Sigmoid colon (tissue), 7 donors: Measurements from ENCODE around the gene SLC38A8. TPM values are rescaled to one million over a fixed set of nuclear protein-coding genes. Genes with fewer than 3 reads are reported as not detected.

ENCODE experiments used
- DNase-seq: peaks from one replicate; pipeline ENCODE4 v3.0.0-alpha.2; 2019
- H3K27ac ChIP-seq, 4 donors: fragments of 200-600 bp; sonication (generic); one replicate each; pipeline ENCODE4 v1.5.1; 2016 to 2019; ENCODE audit warnings: mild to moderate bottlenecking in 1 of 4
- H3K27me3 ChIP-seq, 3 donors: fragments of 200-600 bp; sonication (generic); one replicate each; pipeline ENCODE4 v1.5.1; 2019; ENCODE audit warnings: mild to moderate bottlenecking in 1 of 3
- H3K36me3 ChIP-seq, 4 donors: fragments of 200-600 bp; sonication (generic); one replicate each; pipeline ENCODE4 v1.5.1; 2016 to 2019
- H3K4me1 ChIP-seq, 4 donors: fragments of 200-600 bp; sonication (generic); one replicate each; pipeline ENCODE4 v1.5.1; 2017 to 2019
- H3K4me3 ChIP-seq, 4 donors: fragments of 200-600 bp; sonication (generic); one replicate each; pipeline ENCODE4 v1.5.1; 2017 to 2019; ENCODE audit warnings: mild to moderate bottlenecking in 2 of 4, moderate library complexity in 1 of 4
- H3K9me3 ChIP-seq, 4 donors: fragments of 200-600 bp in 3 of 4; sonication (generic) in 3 of 4; one replicate each; pipeline versions ENCODE4 v1.5.1 to v1.6.1; 2013 to 2019
- EP300 ChIP-seq, 4 donors: sonication (generic); formaldehyde crosslinking; IDR thresholded peaks; one replicate each; pipeline ENCODE4 v1.6.1; 2017; ENCODE audit warnings: antibody characterized with exemption in 4 of 4
- POLR2A ChIP-seq, 2 donors: fragments of 450-650 bp; IDR thresholded peaks; one replicate each; pipeline ENCODE4 v1.6.1; 2016; ENCODE audit warnings: antibody characterized with exemption in 2 of 2, mild to moderate bottlenecking in 2 of 2, moderate library complexity in 2 of 2
- POLR2AphosphoS5 ChIP-seq, 4 donors: sonication (generic); formaldehyde crosslinking; IDR thresholded peaks; one replicate each; pipeline ENCODE4 v1.6.1; 2017; ENCODE audit warnings: antibody characterized with exemption in 4 of 4
- WGBS, 2 donors: extraction: QIAGEN DNeasy Blood & Tissue Kit; methylation state at CpG; one replicate each; pipeline ENCODE4 v1.1.7; 2013; 5-methylcytosine and 5-hydroxymethylcytosine counted together
- intact Hi-C: fragments of 100-400 bp; cut with DNase I; formaldehyde crosslinking; loops from one replicate; pipeline ENCODE4 v1.15.1; 2023
- polyA plus RNA-seq, 3 donors: library from polyadenylated mRNA; stranded (reverse); fragments of 200-250 nt; gene quantifications; one replicate each; pipeline ENCODE4 v1.2.3, GENCODE V29; 2013
- total RNA-seq, 4 donors: library from RNA; depleted of rRNA; stranded (reverse); fragments of >200 nt; gene quantifications; one replicate each; pipeline ENCODE4 v1.1.0, GENCODE V29; 2016
- TF ChIP-seq, protein P1 (sequence below), 4 experiments: fragments of 450-650 bp in 3 of 4; fragments of 200-600 bp in 1 of 4; IDR thresholded peaks; one replicate each; pipeline ENCODE4 v1.5.1; 2016 to 2019; ENCODE audit warnings: antibody characterized with exemption in 4 of 4, mild to moderate bottlenecking in 3 of 4, moderate library complexity in 2 of 4
- donor health status: healthy with polysubstance abuse.
- donor health status: Bipolar disorder and iron deficiency.
- donor health status: healthy.

Gene SLC38A8
- total and polyA plus RNA-seq, 7 donors, result not detected

DNA sequence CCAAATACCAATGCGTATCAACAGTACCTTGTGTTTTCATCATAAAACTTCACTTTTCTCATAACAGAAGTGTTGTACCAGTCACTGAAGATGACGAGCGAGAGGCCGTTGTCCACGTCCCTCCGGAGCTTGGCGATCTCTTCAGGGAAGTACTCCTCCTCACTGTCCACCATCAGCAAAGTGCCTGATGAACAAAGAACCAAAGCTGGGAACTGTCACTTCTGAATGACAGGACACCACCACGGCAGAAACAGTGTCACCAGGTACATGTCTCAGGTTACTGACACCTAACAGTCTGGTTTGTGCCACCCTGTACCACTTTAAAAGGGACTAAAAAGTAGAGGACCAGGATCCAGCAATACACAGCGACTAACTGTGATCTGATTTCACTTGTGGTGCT, 25.0 kb upstream of the SLC38A8 start:
- Histone ChIP-seq H3K27ac (no peak overlapping the region), H3K36me3 (peaks cover 41 to 99% (median 64%) of the 10 kb centered on the region in 4 donors), H3K4me3 (no peak overlapping the region), H3K9me3 (no peaks in the 10 kb centered on the region), H3K27me3 (no peaks in the 10 kb centered on the region), H3K4me1 (no peaks in the 10 kb centered on the region)
- DNase-seq, result no peak
- TF ChIP-seq, protein P1, sequence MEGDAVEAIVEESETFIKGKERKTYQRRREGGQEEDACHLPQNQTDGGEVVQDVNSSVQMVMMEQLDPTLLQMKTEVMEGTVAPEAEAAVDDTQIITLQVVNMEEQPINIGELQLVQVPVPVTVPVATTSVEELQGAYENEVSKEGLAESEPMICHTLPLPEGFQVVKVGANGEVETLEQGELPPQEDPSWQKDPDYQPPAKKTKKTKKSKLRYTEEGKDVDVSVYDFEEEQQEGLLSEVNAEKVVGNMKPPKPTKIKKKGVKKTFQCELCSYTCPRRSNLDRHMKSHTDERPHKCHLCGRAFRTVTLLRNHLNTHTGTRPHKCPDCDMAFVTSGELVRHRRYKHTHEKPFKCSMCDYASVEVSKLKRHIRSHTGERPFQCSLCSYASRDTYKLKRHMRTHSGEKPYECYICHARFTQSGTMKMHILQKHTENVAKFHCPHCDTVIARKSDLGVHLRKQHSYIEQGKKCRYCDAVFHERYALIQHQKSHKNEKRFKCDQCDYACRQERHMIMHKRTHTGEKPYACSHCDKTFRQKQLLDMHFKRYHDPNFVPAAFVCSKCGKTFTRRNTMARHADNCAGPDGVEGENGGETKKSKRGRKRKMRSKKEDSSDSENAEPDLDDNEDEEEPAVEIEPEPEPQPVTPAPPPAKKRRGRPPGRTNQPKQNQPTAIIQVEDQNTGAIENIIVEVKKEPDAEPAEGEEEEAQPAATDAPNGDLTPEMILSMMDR (IDR thresholded peaks at IDR 0.05), result no peak
- TF ChIP-seq EP300 (IDR thresholded peaks at IDR 0.05) (no peak), POLR2A (IDR thresholded peaks at IDR 0.05) (no peak), POLR2AphosphoS5 (IDR thresholded peaks at IDR 0.05) (no peak)
- intact Hi-C loops, result no loop called here
- WGBS, 2 donors, result 91 to 93% methylated on average over 9 of the region's 9 CpGs

DNA sequence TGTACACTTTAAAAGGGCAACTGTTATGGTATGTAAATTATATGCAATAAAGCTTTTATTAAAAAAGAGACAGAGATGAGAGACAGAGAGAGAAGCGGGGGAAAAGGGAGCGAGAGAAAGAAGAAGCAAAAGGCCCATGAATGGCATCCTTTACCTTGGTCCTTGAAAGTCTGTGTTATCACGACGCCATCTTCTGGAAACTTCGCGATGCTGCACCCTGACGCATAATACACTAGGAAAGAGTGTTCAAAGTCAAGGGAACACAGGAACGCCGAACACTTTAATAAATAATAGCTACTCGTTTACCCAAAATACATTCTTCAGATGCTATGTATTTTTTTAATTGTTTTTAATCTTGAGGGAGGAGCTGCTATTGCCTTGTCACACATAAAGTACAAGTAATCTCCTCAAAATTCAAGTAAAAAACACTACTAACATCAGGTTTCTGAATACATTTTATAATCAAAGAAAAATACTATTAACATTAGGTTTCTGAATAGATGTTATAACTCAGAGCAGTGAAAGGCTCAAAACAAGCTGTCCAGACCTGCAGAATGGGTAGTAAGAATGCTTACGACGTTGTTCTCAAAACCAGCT, 23.0 kb upstream of the SLC38A8 start:
- Histone ChIP-seq H3K4me3 (no peak overlapping the region), H3K4me1 (no peaks in the 10 kb centered on the region), H3K27me3 (no peaks in the 10 kb centered on the region), H3K27ac (no peak overlapping the region), H3K36me3 (peaks cover 47 to 99% (median 68%) of the 10 kb centered on the region in 4 donors), H3K9me3 (no peaks in the 10 kb centered on the region)
- intact Hi-C loops, result no loop called here
- WGBS, 2 donors, result 38 to 51% methylated on average over 12 of the region's 12 CpGs
- DNase-seq, result no peak
- TF ChIP-seq POLR2A (IDR thresholded peaks at IDR 0.05) (no peak), POLR2AphosphoS5 (IDR thresholded peaks at IDR 0.05) (no peak), EP300 (IDR thresholded peaks at IDR 0.05) (no peak)
- TF ChIP-seq, protein P1 (IDR thresholded peaks at IDR 0.05), result peak; percentile 24 to 63 (median 51)

DNA sequence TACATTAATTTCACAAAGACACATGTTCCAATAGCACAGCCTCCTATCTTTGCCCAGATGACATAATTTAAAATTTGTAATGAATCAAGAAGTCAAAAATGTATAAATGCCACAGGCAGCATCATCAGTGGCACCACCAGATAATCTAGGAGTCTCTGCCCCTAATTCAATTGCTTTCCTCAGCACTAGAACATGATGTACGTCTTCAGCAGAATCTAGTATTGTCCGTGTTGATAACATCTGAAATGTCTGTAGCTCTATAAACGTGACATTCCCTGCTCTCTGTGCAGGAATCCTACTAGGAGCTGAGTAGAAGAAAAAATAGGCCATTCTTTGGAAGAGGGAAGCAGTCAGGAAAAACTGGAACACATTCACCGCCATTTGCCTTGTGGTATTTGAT, 21.4 kb upstream of the SLC38A8 start:
- H3K27ac ChIP-seq, result no peak overlapping the region
- H3K36me3 ChIP-seq, result peaks cover 40 to 99% (median 69%) of the 10 kb centered on the region in 4 donors
- no peak for DNase-seq
- no peak overlapping the region for H3K4me3 ChIP-seq
- H3K4me1 ChIP-seq, result no peaks in the 10 kb centered on the region
- 94 to 96% methylated on average over 4 of the region's 4 CpGs for WGBS, 2 donors
- no peaks in the 10 kb centered on the region for H3K27me3 ChIP-seq
- TF ChIP-seq EP300 (IDR thresholded peaks at IDR 0.05) (no peak), POLR2AphosphoS5 (IDR thresholded peaks at IDR 0.05) (no peak), POLR2A (IDR thresholded peaks at IDR 0.05) (no peak)
- H3K9me3 ChIP-seq, result no peaks in the 10 kb centered on the region
- intact Hi-C loops, result loop anchor here (2.0 to 5.0 kb wide), 2 partner anchors 109 to 237 kb away; no protein-coding TSS in a partner anchor

DNA sequence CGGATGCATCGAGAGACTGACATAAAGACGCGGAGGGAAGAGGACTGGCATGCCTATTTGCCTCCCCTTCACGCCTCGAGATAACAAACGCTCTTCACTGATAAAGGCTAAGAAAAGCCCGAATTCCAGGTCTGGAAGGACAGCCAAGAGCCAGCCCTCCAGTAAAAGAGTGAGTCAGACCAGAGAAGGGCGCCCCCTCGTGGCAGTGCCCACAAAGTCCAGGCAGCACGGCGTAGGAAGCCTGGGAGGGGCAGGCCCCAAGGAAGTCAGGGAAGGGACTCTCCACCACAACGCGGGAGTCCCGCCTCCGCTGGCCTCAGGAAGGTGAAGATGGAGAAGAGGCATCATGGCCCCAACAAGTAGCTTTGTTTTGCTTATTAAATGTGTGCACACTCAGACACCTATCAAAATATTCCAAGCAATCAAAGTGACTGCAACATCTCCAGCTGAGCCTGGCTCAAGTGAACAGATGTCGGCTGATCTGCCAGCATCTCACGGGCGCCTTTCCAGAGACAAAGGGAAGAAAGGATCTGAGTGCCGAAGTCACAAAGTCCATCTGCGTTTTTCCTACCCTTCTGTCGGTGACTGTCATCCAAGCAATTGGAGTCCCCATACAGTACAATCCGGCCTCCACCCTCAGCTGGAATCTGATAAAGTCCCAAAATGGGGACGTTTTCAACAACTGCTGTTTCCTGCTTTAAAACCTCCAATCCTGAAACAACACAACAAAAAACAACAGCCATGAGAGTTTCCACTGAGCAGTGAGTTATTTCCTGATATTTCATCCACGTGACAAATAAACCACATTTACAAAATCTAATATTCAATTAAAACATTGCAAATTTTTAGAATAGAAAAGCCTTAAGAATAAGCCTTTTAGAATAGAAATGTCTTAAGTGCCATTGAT, 20.4 kb upstream of the SLC38A8 start:
- Histone ChIP-seq H3K27me3 (no peaks in the 10 kb centered on the region), H3K36me3 (peaks cover 34 to 99% (median 70%) of the 10 kb centered on the region in 4 donors), H3K4me1 (no peaks in the 10 kb centered on the region), H3K27ac (no peak overlapping the region), H3K9me3 (no peaks in the 10 kb centered on the region), H3K4me3 (no peak overlapping the region)
- WGBS, 2 donors, result 59 to 68% methylated on average over 25 of the region's 25 CpGs
- no peak for TF ChIP-seq POLR2A (IDR thresholded peaks at IDR 0.05)
- TF ChIP-seq, protein P1 (IDR thresholded peaks at IDR 0.05), result peak in 3 of 4 experiments; percentile 59 to 81 (median 81)
- intact Hi-C loops, result loop anchor here (2.0 to 5.0 kb wide), 2 partner anchors 108 to 236 kb away; no protein-coding TSS in a partner anchor
- DNase-seq, result peak; percentile 84

DNA sequence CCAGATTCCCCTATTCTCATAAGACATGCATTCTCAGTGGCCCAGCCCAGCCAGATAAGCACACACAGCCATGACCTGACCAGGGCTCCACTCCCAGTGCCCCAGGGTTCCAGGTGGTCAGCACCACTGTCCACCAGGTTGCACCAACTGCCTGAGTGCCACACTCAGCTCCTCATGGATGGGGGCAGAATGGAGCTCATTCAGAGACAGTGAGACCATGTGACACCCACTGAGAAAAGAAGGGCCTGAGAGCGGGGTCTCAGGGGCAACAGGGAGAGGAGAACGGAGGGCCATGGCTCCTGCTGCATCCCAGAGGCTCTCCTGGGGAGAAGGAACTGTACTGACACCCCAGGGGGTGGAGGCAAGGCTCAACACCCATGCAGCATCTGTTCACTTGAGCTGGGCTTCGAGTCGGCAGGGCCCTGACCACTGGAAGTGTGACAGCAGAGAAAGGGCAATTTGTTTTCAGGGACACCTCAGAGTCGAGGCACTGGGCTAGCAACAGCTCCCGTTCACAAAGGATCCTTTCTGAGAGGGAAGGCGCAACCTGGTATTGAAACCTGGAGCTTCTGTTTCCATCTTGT, 18.7 kb upstream of the SLC38A8 start:
- intact Hi-C loops, result loop anchor here (5.0 kb wide), 1 partner anchor 234 kb away; no protein-coding TSS in a partner anchor
- peaks cover 20 to 99% (median 66%) of the 10 kb centered on the region in 4 donors for H3K36me3 ChIP-seq
- peak; percentile 48 for DNase-seq
- no peak overlapping the region for H3K4me3 ChIP-seq
- no peaks in the 10 kb centered on the region for H3K9me3 ChIP-seq
- H3K4me1 ChIP-seq, result peaks cover 0 to 2% (median 2%) of the 10 kb centered on the region in 4 donors
- TF ChIP-seq, protein P1 (IDR thresholded peaks at IDR 0.05), result no peak
- TF ChIP-seq POLR2AphosphoS5 (IDR thresholded peaks at IDR 0.05), result no peak
- TF ChIP-seq EP300 (IDR thresholded peaks at IDR 0.05), result no peak
- TF ChIP-seq POLR2A (IDR thresholded peaks at IDR 0.05), result no peak
- no peak overlapping the region for H3K27ac ChIP-seq
- WGBS, 2 donors, result 87 to 94% methylated on average over 7 of the region's 7 CpGs
- H3K27me3 ChIP-seq, result no peaks in the 10 kb centered on the region
